Motor neuron (in vitro differentiated cells): ENCODE measurements around the gene BRIX1. TPM values are rescaled to one million over a fixed set of nuclear protein-coding genes. Genes with fewer than 3 reads are reported as not detected.

Experiments used
- total RNA-seq, 8 experiments: library from RNA; unstranded; fragments of 300-600 nt; gene quantifications; 2 replicates each; pipeline versions ENCODE4 v1.2.3 to v1.2.4, GENCODE V29; 2022

The BRIX1 gene
- total RNA-seq, 8 experiments from 2014 or later = 28.6 to 57.1 (median 44.1) TPM

Other genes starting within 250 kb of the BRIX1 start
- 10 to 100 TPM in 1 of 8 experiments, 1 to 10 TPM in 7; 1.4 to 13.5 (median 1.9) TPM for gene TTC23L, start 76.5 kb upstream of the BRIX1 start, total RNA-seq
- gene RAD1, start 207 bp upstream of the BRIX1 start, total RNA-seq = 10 to 100 TPM; 18.7 to 38.8 (median 26.1) TPM
- 10 to 100 TPM; 22.6 to 67.5 (median 31.7) TPM for gene DNAJC21, start 13.8 kb downstream of the BRIX1 start, total RNA-seq
- 1 to 10 TPM in 1 of 8 experiments, under 1 TPM in 3, not detected in 4; 0.13 to 1.2 (median 0.33) TPM for gene AGXT2, start 132.2 kb downstream of the BRIX1 start, total RNA-seq